ENCODE measurements around the gene PIGR. TPM values are rescaled to one million over a fixed set of nuclear protein-coding genes. Genes with fewer than 3 reads are reported as not detected.
A peak's percentile ranks its signal among the peaks of the same experiment; 100 is the strongest.

The PIGR gene
- total and polyA plus RNA-seq, 2 of the 8 experiments (the other 6 are each of a cell fraction or from before 2014, with no cell fraction given): not detected

DNA sequence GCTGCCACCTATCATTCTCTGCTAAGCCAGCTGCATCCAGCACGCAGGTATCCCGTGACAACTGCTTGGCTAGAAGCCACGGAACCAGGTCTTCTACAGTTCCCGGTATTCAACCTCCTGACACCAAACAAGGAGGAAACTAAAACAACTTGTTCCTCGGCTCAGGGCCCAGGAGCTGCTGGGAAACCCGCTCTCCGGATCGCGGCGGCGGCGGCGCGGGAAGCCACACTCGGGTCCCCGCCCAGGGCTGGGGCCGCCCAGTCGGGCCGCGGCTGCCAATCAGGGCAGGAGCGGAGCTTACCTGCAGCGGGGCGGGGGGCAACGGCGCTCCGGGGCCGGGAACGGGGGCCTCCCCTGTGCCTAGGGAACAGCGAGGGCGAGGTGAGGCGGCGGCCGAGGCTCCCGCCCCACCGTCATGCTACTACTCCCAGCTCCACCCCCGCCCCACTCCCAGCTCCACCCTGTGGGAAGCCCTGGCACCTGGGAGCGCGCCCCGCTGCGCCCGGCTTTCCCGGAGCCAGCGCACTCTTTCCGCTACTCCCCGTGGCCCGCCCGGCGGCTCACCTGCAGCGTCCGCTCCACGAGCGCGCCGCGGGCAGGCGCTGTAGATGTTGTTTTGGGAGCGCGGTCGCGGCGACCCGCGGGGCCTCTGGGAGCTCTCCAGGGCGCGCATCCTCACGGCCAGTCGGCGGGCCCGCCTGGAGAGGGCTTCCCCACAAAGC, 36.9 kb downstream of the PIGR start:
- FAIRE-seq: no peak
- TF ChIP-seq TAF7 (optimal IDR thresholded peaks at IDR 0.05; ENCODE audit: borderline replicate concordance, low read depth, low read length) (no peak), SIRT6 (IDR thresholded peaks at IDR 0.05; ENCODE audit: low read length) (no peak), KDM4A (IDR thresholded peaks at IDR 0.05; ENCODE audit: low read depth, low read length, severe bottlenecking) (peak; percentile 99), SP4 (IDR thresholded peaks at IDR 0.05; ENCODE audit: low read length) (no peak), KDM1A (IDR thresholded peaks at IDR 0.05; ENCODE audit: borderline replicate concordance, low read length) (no peak), CTBP2 (IDR thresholded peaks at IDR 0.05; ENCODE audit: borderline replicate concordance, insufficient read depth, insufficient read length, low read length) (no peak), HDAC2 (IDR thresholded peaks at IDR 0.05; ENCODE audit: borderline replicate concordance in 1 of 2, low read depth in 2 of 2, low read length in 2 of 2) (no peak), EGR1 (IDR thresholded peaks at IDR 0.05; ENCODE audit: borderline replicate concordance, low read depth, low read length) (no peak), RBBP5 (IDR thresholded peaks at IDR 0.05; ENCODE audit: borderline replicate concordance, low read depth, low read length) (peak; percentile 29; the same call in 1 of the 2 replicates), BACH1 (IDR thresholded peaks at IDR 0.05; ENCODE audit: low read length) (no peak)

More for the DNA sequence above, 36.9 kb downstream of the PIGR start:
- H3K27ac ChIP-seq (ENCODE audit: low read depth, low read length): no peak overlapping the region
- peaks cover 9 to 34% (median 29%) of the 10 kb centered on the region in 4 experiments for H3K27me3 ChIP-seq (replicated peaks in 1 of 4; ENCODE audit: control insufficient read depth in 3 of 4, extremely low read depth in 1 of 4, insufficient read depth in 3 of 4, low read length in 3 of 4)
- peak in 1 of 2 experiments; percentile 84 for DNase-seq (ENCODE audit: low read depth in 1 of 2, low spot score in 2 of 2)
- H3K9ac ChIP-seq (replicated peaks in 1 of 4; ENCODE audit: extremely low read depth in 1 of 4, low read depth in 3 of 4, low read length in 3 of 4): peak overlapping the region in 2 of 4 experiments; percentile 7 to 75; a peak in 1 of 7 replicates
- H4K20me1 ChIP-seq (replicated peaks in 1 of 2; ENCODE audit: control insufficient read depth in 1 of 2, insufficient read depth in 2 of 2, low read length in 2 of 2): no peaks in the 10 kb centered on the region
- no peak overlapping the region for H3K56ac ChIP-seq (replicated peaks; ENCODE audit: insufficient read length, low read depth, low read length)
- H3K4me2 ChIP-seq (ENCODE audit: insufficient read depth in 1 of 2, low read depth in 2 of 2, low read length in 2 of 2): peak overlapping the region; percentile 87 to 91
- no peak overlapping the region for H2BK20ac ChIP-seq (ENCODE audit: low read length)
- no peak overlapping the region for H3K23ac ChIP-seq (ENCODE audit: insufficient read length)
- no peak overlapping the region for H4K5ac ChIP-seq (ENCODE audit: insufficient read length, low read depth, low read length)
- no peak overlapping the region for H3K4ac ChIP-seq (replicated peaks; ENCODE audit: insufficient read length, low read depth, low read length)
- ChIA-PET CTCF (ENCODE audit: partially characterized antibody) (interaction anchor here (0.9 to 6.5 kb wide), 42 partner anchors 9 to 251 kb away, joined by 3 to 63 read pairs (median 6); partner anchors contain the start of genes FCMR, IL19, IL20 and IL24), POLR2A (ENCODE audit: partially characterized antibody) (interaction anchor here (0.6 to 1.7 kb wide), 4 partner anchors 10 to 507 kb away, joined by 3 to 4 read pairs (median 3); partner anchors contain the start of gene DYRK3)
- peaks cover 8% of the 10 kb centered on the region; the same call in 1 of the 2 replicates for H3K23me2 ChIP-seq (ENCODE audit: low read depth, low read length)
- H3K18ac ChIP-seq (ENCODE audit: extremely low read depth, low read length): peak overlapping the region; percentile 13; the same call in 1 of the 2 replicates
- peak overlapping the region; percentile 11; the same call in 1 of the 2 replicates for H2BK12ac ChIP-seq (ENCODE audit: low read depth, low read length)
- peak overlapping the region; percentile 36 to 70 (median 60) for H3K4me3 ChIP-seq (ENCODE audit: extremely low read depth in 1 of 4, insufficient read depth in 2 of 4, low read depth in 3 of 4, low read length in 4 of 4)
- H3K9me3 ChIP-seq (ENCODE audit: insufficient read depth in 2 of 2, low read depth in 1 of 2, low read length in 1 of 2): no peaks in the 10 kb centered on the region
- no peak overlapping the region for H4K91ac ChIP-seq (replicated peaks; ENCODE audit: insufficient read length, low read length)
- no peak overlapping the region for H3K14ac ChIP-seq (ENCODE audit: insufficient read length)
- H3K79me2 ChIP-seq (ENCODE audit: control insufficient read depth in 1 of 2, insufficient read depth in 2 of 2, low read length in 2 of 2): no peaks in the 10 kb centered on the region
- peak overlapping the region; percentile 18; the same call in 1 of the 2 replicates for H2BK15ac ChIP-seq (ENCODE audit: low read length)
- peaks cover 0 to 7% (median 3%) of the 10 kb centered on the region in 4 experiments; a peak in 4 of 7 replicates for H3K4me1 ChIP-seq (replicated peaks in 1 of 4; ENCODE audit: control insufficient read depth in 3 of 4, insufficient read depth in 4 of 4, low read length in 3 of 4)
- H3K36me3 ChIP-seq (ENCODE audit: control insufficient read depth in 2 of 4, insufficient read depth in 4 of 4, low read length in 3 of 4): no peaks in the 10 kb centered on the region
- H2BK5ac ChIP-seq (ENCODE audit: low read depth, low read length): no peak overlapping the region
- no peak overlapping the region for H2BK120ac ChIP-seq (replicated peaks; ENCODE audit: low read depth, low read length)
- no peaks in the 10 kb centered on the region for H3K79me1 ChIP-seq (ENCODE audit: low read depth, low read length)
- 3% methylated on average over 46 of the region's 69 CpGs; no CpG with 5 or more reads in 1 of the 2 experiments for WGBS, 2 experiments (ENCODE audit: extremely low coverage in 1 of 2, insufficient coverage in 1 of 2, insufficient read length in 1 of 2, insufficient replicate concordance in 2 of 2, low coverage in 1 of 2, low lambda C conversion rate in 2 of 2, missing lambda C conversion rate in 1 of 2)
- H2AFZ ChIP-seq (ENCODE audit: low read length): peak overlapping the region; percentile 98
- no peak overlapping the region for H2AK5ac ChIP-seq (ENCODE audit: low read depth, low read length)
- H4K8ac ChIP-seq (ENCODE audit: extremely low read depth, insufficient read depth, low read length): no peak overlapping the region
